Aorta (tissue), 5 donors: ENCODE data around the gene LARP4B. TPM values are rescaled to one million over a fixed set of nuclear protein-coding genes. Genes with fewer than 3 reads are reported as not detected.

Experiments used
- ATAC-seq: fragments of 200-7000 bp; cut with Tn5 transposase; one replicate; pipeline ENCODE4 v1.9.1; 2022; ENCODE audit warnings: moderate library complexity; ENCODE audit not compliant: low FRiP score
- DNase-seq, 2 donors: peaks; one replicate each; pipeline ENCODE4 v3.0.0-alpha.2; 2020
- H3K27ac ChIP-seq, 2 donors: one replicate each; pipeline ENCODE4 v1.5.1; 2013; ENCODE audit warnings: low read length in 2 of 2, mild to moderate bottlenecking in 2 of 2, moderate library complexity in 2 of 2, control low read depth in 1 of 2, inconsistent platforms in 1 of 2, low read depth in 1 of 2
- H3K27me3 ChIP-seq, 2 donors: one replicate each; pipeline ENCODE4 v1.6.1; 2013; ENCODE audit warnings: control low read depth in 1 of 2, low read length in 1 of 2, mild to moderate bottlenecking in 1 of 2, moderate library complexity in 1 of 2; ENCODE audit not compliant: insufficient read depth in 2 of 2, control insufficient read depth in 1 of 2
- H3K36me3 ChIP-seq, 2 donors: one replicate each; pipeline ENCODE4 v1.6.1; 2013; ENCODE audit warnings: control low read depth in 1 of 2, low read length in 1 of 2, mild to moderate bottlenecking in 1 of 2; ENCODE audit not compliant: insufficient read depth in 2 of 2, control insufficient read depth in 1 of 2
- H3K4me1 ChIP-seq, 2 donors: one replicate each; pipeline ENCODE4 v1.6.1; 2013; ENCODE audit warnings: low read length in 2 of 2, control low read depth in 1 of 2, mild to moderate bottlenecking in 1 of 2, moderate library complexity in 1 of 2; ENCODE audit not compliant: insufficient read depth in 2 of 2, control insufficient read depth in 1 of 2
- H3K4me3 ChIP-seq, 2 donors: one replicate each; pipeline ENCODE4 v1.5.1; 2013; ENCODE audit warnings: low read length in 2 of 2, control low read depth in 1 of 2, mild to moderate bottlenecking in 1 of 2
- H3K9me3 ChIP-seq: one replicate; pipeline ENCODE4 v1.6.1; 2013; ENCODE audit warnings: mild to moderate bottlenecking, low read length; ENCODE audit not compliant: control insufficient read depth
- WGBS, 2 donors: extraction: QIAGEN DNeasy Blood & Tissue Kit; methylation state at CpG; one replicate each; pipeline ENCODE4 v1.1.7; 2013; 5-methylcytosine and 5-hydroxymethylcytosine counted together
- intact Hi-C, 2 donors: fragments of 100-400 bp; cut with DNase I; formaldehyde crosslinking; loops; one replicate each; pipeline versions ENCODE4 v1.14.2 to v1.15.0; 2022
- polyA plus RNA-seq, 2 donors: library from polyadenylated mRNA; stranded (reverse); fragments of 200-250 nt; gene quantifications; one replicate each; pipeline ENCODE4 v1.2.3, GENCODE V29; 2013
- total RNA-seq, 2 donors: library from RNA; stranded (reverse); fragmentation: NEBNext Ultra II Directional; extraction: Animal tissue kit (Norgen Biotek cat#: 25700); gene quantifications; one replicate each; pipeline ENCODE4 v1.2.1, GENCODE V29; 2021
- donor health status: healthy with polysubstance abuse.
- donor health status: Bipolar disorder and iron deficiency.
- donor health status: DM: no; HTN: no; CAD: no.
- donor health status: DM: no; HTN: no; CAD: no.
- donor health status: DM: yes; HTN: yes; CAD: no.

LARP4B gene
- total and polyA plus RNA-seq, 4 donors: 8.1 to 82.4 (median 42.8) TPM

DNA sequence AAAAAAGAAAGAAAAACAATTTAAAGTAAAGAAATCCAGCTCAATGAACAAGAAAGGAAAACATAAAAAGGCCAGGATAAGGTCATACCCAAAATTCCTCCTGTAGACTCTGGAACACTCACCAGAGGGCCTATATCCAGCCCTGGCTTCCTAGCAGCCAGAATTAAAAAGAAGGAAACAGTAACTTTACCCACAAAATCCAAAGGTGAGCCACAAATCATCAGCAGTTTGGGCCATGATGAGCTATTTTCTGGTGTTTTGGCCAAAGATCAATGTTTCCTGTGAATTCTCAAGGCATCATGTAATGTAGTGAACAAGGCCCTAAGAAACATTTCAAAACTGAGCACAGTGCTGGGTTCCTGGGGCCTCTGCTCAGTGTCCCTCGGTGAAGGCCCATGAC lies 87.8 kb downstream of the LARP4B start:
- ATAC-seq (no peak), DNase-seq (no peak)
- Histone ChIP-seq H3K36me3 (no peaks in the 10 kb centered on the region), H3K27me3 (no peaks in the 10 kb centered on the region), H3K4me1 (no peaks in the 10 kb centered on the region), H3K27ac (no peak overlapping the region), H3K9me3 (no peaks in the 10 kb centered on the region), H3K4me3 (no peak overlapping the region)
- 97 to 100% methylated on average over 1 of the region's 1 CpG for WGBS, 2 donors
- intact Hi-C loops: no loop called here

DNA sequence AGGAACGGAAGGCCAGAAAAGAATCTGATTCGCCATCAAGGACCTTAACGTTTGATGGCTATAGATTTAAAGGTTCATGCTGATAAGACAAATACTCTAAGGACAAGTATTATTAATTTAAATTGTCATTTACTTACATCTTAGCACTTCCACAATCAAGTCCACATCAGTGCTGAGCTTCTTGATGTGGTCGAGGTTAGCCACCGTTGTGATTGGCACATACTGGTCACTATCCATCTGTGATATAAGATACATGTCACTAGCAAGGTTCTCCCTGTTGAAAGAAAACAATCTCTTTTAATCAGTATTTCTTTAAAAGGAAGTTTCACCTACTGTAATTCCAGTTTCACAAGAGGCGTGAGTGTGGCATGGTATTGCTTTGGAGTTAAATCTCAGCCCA lies 88.7 kb downstream of the LARP4B start:
- intact Hi-C loops: no loop called here
- H3K36me3 ChIP-seq: no peaks in the 10 kb centered on the region
- no peak for DNase-seq

DNA sequence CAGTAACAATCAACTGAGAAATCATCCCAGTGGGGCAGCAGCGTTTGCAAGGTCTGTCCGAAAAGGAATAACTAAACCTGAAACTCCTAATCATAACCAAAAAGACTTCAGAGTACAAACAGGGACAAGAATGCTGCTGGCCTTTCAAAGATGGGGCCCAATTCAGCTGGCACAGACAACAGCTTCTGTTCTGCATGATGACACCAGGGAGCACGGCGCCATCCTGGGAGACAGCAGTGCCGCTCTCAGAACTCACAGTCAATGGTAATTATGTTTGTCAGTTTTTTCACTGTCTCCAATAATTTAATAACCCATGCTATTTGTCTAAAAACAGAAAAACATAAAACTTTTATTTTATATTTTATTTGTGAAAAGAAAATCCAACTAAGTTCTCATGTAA lies 90.0 kb downstream of the LARP4B start:
- Histone ChIP-seq H3K4me1 (no peaks in the 10 kb centered on the region), H3K4me3 (no peak overlapping the region)

More for the DNA sequence above, 88.7 kb downstream of the LARP4B start:
- no peak overlapping the region for H3K27ac ChIP-seq
- H3K27me3 ChIP-seq: no peaks in the 10 kb centered on the region
- H3K4me1 ChIP-seq: no peaks in the 10 kb centered on the region
- no peaks in the 10 kb centered on the region for H3K9me3 ChIP-seq
- no peak for ATAC-seq
- WGBS, 2 donors: 90 to 93% methylated on average over 6 of the region's 6 CpGs
- no peak overlapping the region for H3K4me3 ChIP-seq

DNA sequence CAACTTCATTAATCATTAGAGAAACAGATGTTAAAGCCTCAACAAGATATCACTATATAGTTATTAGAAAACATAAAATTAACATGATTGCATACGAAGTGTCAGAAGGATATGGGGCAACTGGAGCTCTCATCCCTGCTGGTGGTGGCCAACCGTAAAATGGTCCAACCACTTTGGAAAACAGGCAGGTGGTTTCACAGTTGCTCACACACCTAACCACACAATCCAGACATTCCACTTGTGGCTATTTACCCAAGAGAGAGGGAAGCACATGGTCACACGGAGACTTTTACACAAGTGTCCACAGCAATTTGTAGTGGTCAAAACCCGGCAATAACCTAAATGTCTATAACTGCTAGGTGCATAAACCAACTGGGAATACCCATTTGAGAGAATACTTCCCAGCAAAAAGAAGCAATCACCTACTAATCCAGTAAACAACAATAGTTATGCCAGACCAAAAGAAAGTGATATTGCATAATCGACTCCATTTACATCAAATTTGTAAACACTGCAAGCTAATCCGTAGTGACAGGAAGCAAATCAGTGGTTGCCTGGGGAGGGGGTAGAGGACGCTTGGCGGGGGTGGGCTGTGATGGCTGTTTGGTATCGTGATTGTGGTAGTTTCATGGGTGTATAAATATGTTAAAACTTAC lies 91.8 kb downstream of the LARP4B start:
- no peak overlapping the region for H3K27ac ChIP-seq
- 95 to 97% methylated on average over 9 of the region's 9 CpGs for WGBS, 2 donors
- H3K36me3 ChIP-seq: peaks cover 0 to 3% of the 10 kb centered on the region in 2 donors
- ATAC-seq (no peak), DNase-seq (no peak)
- intact Hi-C loops: no loop called here
- no peak overlapping the region for H3K4me3 ChIP-seq
- no peaks in the 10 kb centered on the region for H3K4me1 ChIP-seq
- H3K9me3 ChIP-seq: no peaks in the 10 kb centered on the region
- no peaks in the 10 kb centered on the region for H3K27me3 ChIP-seq

More for the DNA sequence above, 90.0 kb downstream of the LARP4B start:
- peaks cover 0 to 3% of the 10 kb centered on the region in 2 donors for H3K36me3 ChIP-seq
- ATAC-seq (no peak), DNase-seq (no peak)
- no peaks in the 10 kb centered on the region for H3K9me3 ChIP-seq
- intact Hi-C loops: no loop called here
- no peak overlapping the region for H3K27ac ChIP-seq
- 96 to 97% methylated on average over 5 of the region's 5 CpGs for WGBS, 2 donors
- H3K27me3 ChIP-seq: no peaks in the 10 kb centered on the region

DNA sequence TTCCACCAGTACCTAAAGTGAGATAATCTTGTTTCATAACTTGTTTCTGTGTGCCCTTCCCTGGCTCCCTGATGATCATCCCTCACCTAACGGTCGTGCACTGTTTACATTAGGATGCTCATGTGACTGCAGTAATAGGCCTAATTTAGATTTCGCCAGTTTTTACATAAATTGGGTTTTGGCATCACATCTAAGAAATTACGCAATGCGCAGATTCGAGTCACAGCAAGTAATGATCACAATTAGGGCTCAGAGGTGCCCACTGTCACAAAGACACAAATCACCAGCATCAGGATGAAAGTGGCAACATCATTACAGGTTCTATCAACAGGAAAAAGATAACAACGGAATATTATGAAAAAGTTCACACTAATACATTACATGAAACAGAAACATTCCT lies 94.7 kb downstream of the LARP4B start:
- H3K36me3 ChIP-seq: peaks cover 0 to 3% of the 10 kb centered on the region in 2 donors
- 78 to 83% methylated on average over 7 of the region's 7 CpGs for WGBS, 2 donors
- ATAC-seq (no peak), DNase-seq (no peak)
- H3K4me1 ChIP-seq: no peaks in the 10 kb centered on the region
- no peaks in the 10 kb centered on the region for H3K27me3 ChIP-seq
- intact Hi-C loops: no loop called here
- no peaks in the 10 kb centered on the region for H3K9me3 ChIP-seq
- H3K27ac ChIP-seq: no peak overlapping the region
- no peak overlapping the region for H3K4me3 ChIP-seq

DNA sequence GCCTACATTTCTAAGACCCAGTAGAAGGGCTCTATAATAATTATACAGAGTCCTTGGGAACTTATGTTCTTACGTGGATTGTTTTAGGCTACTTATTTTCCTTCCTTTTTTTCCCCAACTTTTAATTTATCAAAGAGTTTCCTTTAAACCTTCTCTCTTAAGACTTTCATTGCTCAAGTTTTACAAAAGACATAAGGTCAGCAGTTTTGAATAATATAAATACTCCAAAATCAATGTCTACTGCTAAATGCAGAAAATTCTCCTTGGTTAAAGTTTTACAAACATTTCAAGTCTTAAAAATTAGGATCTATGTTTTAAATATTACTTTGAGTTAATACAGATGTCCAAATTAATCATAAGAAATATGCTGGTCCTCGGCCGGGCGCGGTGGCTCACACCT lies 97.0 kb downstream of the LARP4B start:
- no peak for ATAC-seq

DNA sequence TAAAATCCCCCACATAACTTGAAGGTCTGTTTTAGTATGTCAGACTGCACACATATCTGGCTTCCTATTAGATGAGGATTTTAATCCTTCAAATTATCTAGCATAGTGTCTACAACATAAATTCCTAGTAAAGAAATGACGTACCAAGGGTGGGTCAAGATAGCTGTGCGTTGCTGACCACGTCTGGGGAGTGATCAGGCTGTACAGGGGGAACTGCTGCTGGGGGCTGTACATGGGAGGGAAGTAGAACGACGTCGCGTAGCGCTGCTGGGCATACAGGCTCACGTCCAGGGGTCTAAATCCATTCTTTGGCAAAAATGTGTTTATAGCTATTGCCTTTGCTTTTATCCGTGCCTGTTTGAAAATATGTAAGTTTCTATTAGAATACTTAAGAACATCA lies 102.3 kb downstream of the LARP4B start:
- 95 to 97% methylated on average over 10 of the region's 10 CpGs for WGBS, 2 donors
- no peak for ATAC-seq
- no peaks in the 10 kb centered on the region for H3K27me3 ChIP-seq

More for the DNA sequence above, 97.0 kb downstream of the LARP4B start:
- Histone ChIP-seq H3K9me3 (no peaks in the 10 kb centered on the region), H3K36me3 (peaks cover 0 to 3% of the 10 kb centered on the region in 2 donors), H3K27ac (no peak overlapping the region), H3K4me1 (no peaks in the 10 kb centered on the region), H3K4me3 (no peak overlapping the region), H3K27me3 (no peaks in the 10 kb centered on the region)
- intact Hi-C loops: no loop called here
- WGBS, 2 donors: 95 to 98% methylated on average over 5 of the region's 5 CpGs
- DNase-seq: no peak

DNA sequence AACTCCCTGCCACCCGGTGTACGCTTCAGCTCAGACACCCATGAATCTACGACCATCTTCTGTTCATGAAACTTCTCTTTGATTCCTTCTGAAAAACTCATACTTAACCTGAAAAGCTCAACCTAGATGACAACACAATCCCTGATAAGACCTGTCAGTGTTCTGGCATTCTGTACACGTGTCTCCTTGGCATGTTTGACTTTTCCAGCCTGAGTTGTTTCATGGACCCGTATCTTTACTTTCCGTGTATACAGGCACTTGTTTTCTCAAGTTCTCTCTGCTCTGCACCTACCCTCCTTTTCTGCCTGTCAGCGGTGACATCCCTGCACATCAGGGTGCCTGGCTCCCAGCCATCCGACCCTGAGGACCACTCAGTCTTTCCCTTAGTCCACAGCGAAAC lies 103.3 kb downstream of the LARP4B start:
- WGBS, 2 donors: 91 to 92% methylated on average over 9 of the region's 9 CpGs
- H3K27ac ChIP-seq: no peak overlapping the region
- H3K4me3 ChIP-seq: no peak overlapping the region
- no peaks in the 10 kb centered on the region for H3K4me1 ChIP-seq
- ATAC-seq (no peak), DNase-seq (no peak)
- H3K36me3 ChIP-seq: peaks cover 2 to 10% of the 10 kb centered on the region in 2 donors
- H3K27me3 ChIP-seq: no peaks in the 10 kb centered on the region
- H3K9me3 ChIP-seq: no peaks in the 10 kb centered on the region
- intact Hi-C loops: no loop called here

More for the DNA sequence above, 102.3 kb downstream of the LARP4B start:
- no peaks in the 10 kb centered on the region for H3K9me3 ChIP-seq
- H3K27ac ChIP-seq: no peak overlapping the region
- H3K36me3 ChIP-seq: peaks cover 2 to 7% of the 10 kb centered on the region in 2 donors
- DNase-seq: no peak
- no peaks in the 10 kb centered on the region for H3K4me1 ChIP-seq
- intact Hi-C loops: no loop called here
- no peak overlapping the region for H3K4me3 ChIP-seq

DNA sequence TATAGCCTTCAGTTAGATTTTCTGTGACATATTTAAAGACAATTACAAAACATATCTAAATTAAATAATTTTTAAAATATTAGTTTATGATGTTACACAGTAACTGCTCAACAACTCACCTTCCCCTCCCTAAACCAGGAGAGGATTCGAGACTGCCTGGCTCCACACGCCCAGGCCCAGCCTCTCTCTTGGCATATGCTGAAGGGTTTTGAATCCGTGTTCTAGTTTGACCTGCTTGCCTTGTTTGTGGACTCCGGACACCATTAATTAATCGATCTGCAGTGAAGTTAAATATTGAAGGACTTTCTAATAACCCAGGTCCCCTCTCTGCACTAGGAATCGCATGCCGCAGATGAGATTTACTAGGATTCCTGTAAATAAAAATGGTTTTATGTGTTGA lies 106.6 kb downstream of the LARP4B start:
- intact Hi-C loops: no loop called here
- 94% methylated on average over 7 of the region's 7 CpGs for WGBS, 2 donors
- Histone ChIP-seq H3K27me3 (no peaks in the 10 kb centered on the region), H3K9me3 (no peaks in the 10 kb centered on the region), H3K4me1 (no peaks in the 10 kb centered on the region), H3K27ac (no peak overlapping the region), H3K4me3 (no peak overlapping the region), H3K36me3 (peaks cover 2 to 11% of the 10 kb centered on the region in 2 donors)
- ATAC-seq: no peak
- no peak for DNase-seq
